Pancreas (tissue), 10 donors: ENCODE results near the gene CMKLR1. TPM values are rescaled to one million over a fixed set of nuclear protein-coding genes. Genes with fewer than 3 reads are reported as not detected.

ENCODE experiments used
- ATAC-seq, 4 donors: fragments of 200-7000 bp; cut with Tn5 transposase; one replicate each; pipeline versions ENCODE4 v1.8.0 to v1.9.1; 2020; ENCODE audit warnings: mild to moderate bottlenecking in 4 of 4, moderate library complexity in 4 of 4
- DNase-seq, 6 donors: peaks; one replicate each; pipeline ENCODE4 v3.0.0-alpha.2; 2020
- FAIRE-seq: peaks from 2 replicates; lab custom pipeline; 2012; peaks lifted over from hg19 to GRCh38; lab: Jason Lieb, UNC
- H3K27ac ChIP-seq, 4 donors: fragments of 200-600 bp; sonication (generic); 1 replicate in 3 of 4; 2 replicates in 1 of 4; pipeline versions ENCODE4 v1.5.0 to v1.8.0; 2020
- H3K27me3 ChIP-seq, 4 donors: fragments of 200-600 bp; one replicate each; pipeline ENCODE4 v1.8.0; 2021
- H3K36me3 ChIP-seq, 3 donors: fragments of 200-600 bp; sonication (generic) in 1 of 3; one replicate each; pipeline versions ENCODE4 v1.5.0 to v1.8.0; 2020 to 2021
- H3K4me1 ChIP-seq, 3 donors: fragments of 200-600 bp; one replicate each; pipeline ENCODE4 v1.8.0; 2021
- H3K4me3 ChIP-seq, 4 donors: fragments of 200-600 bp; sonication (generic) in 2 of 4; one replicate each; pipeline versions ENCODE4 v1.5.0 to v1.8.0; 2020 to 2021
- H3K9me3 ChIP-seq, 4 donors: fragments of 200-600 bp; one replicate each; pipeline ENCODE4 v1.8.0; 2021
- WGBS, 2 donors: extraction: QIAGEN DNeasy Blood & Tissue Kit; methylation state at CpG; one replicate each; pipeline ENCODE4 v1.1.7; 2013; 5-methylcytosine and 5-hydroxymethylcytosine counted together
- intact Hi-C, 3 donors: fragments of 100-400 bp; cut with DNase I; formaldehyde crosslinking; loops; one replicate each; pipeline versions ENCODE4 v1.11.1 to v1.14.2; 2022
- polyA plus RNA-seq, 2 donors: library from polyadenylated mRNA; stranded (reverse); fragments of 200-250 nt; gene quantifications; one replicate each; pipeline ENCODE4 v1.2.3, GENCODE V29; 2013
- total RNA-seq, 6 donors: library from RNA; stranded (reverse); fragmentation: NEBNext Ultra II Directional in 4 of 6; extraction: Animal tissue kit (Norgen Biotek cat#: 25700) in 4 of 6; gene quantifications; one replicate each; pipeline versions ENCODE4 v1.2.1 to v1.2.4, GENCODE V29; 2021 to 2023
- TF ChIP-seq, protein P1 (sequence below), 4 donors: fragments of 200-600 bp; sonication (generic) in 3 of 4; IDR thresholded peaks; one replicate each; pipeline versions ENCODE4 v1.5.0 to v1.8.0; 2021; ENCODE audit warnings: antibody characterized with exemption in 4 of 4
- donor health status: healthy with polysubstance abuse.
- donor health status: DM: no; HTN: no; CAD: no; lungs with moderate emphysema.
- donor health status: DM: no; HTN: no; CAD: no.
- donor health status: control.
- donor health status: control.
- donor health status: Bipolar disorder and iron deficiency.
- donor health status: DM: yes; HTN: yes; CAD: no.
- donor health status: DM: no; HTN: no; CAD: no.
- donor health status: DM: no; HTN: no; CAD: no.
- donor health status: DM: yes; HTN: yes; CAD: no.

CMKLR1 gene
- total and polyA plus RNA-seq, 8 donors, result 0.95 to 7.4 (median 1.4) TPM

GRCh38 chr12:108308395-108309085 lies 30.6 kb downstream of the CMKLR1 start:
- H3K9me3 ChIP-seq, result no peaks in the 10 kb centered on the region
- DNase-seq (no peak), FAIRE-seq (no peak), ATAC-seq (no peak)
- intact Hi-C loops, result no loop called here
- 56 to 63% methylated on average over 10 of the region's 10 CpGs for WGBS, 2 donors
- TF ChIP-seq, protein P1, sequence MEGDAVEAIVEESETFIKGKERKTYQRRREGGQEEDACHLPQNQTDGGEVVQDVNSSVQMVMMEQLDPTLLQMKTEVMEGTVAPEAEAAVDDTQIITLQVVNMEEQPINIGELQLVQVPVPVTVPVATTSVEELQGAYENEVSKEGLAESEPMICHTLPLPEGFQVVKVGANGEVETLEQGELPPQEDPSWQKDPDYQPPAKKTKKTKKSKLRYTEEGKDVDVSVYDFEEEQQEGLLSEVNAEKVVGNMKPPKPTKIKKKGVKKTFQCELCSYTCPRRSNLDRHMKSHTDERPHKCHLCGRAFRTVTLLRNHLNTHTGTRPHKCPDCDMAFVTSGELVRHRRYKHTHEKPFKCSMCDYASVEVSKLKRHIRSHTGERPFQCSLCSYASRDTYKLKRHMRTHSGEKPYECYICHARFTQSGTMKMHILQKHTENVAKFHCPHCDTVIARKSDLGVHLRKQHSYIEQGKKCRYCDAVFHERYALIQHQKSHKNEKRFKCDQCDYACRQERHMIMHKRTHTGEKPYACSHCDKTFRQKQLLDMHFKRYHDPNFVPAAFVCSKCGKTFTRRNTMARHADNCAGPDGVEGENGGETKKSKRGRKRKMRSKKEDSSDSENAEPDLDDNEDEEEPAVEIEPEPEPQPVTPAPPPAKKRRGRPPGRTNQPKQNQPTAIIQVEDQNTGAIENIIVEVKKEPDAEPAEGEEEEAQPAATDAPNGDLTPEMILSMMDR (IDR thresholded peaks at IDR 0.05), result no peak
- H3K36me3 ChIP-seq, result no peaks in the 10 kb centered on the region
- H3K27me3 ChIP-seq, result no peaks in the 10 kb centered on the region
- no peak overlapping the region for H3K27ac ChIP-seq
- peaks cover 4 to 17% (median 4%) of the 10 kb centered on the region in 3 donors for H3K4me1 ChIP-seq
- no peak overlapping the region for H3K4me3 ChIP-seq

DNA sequence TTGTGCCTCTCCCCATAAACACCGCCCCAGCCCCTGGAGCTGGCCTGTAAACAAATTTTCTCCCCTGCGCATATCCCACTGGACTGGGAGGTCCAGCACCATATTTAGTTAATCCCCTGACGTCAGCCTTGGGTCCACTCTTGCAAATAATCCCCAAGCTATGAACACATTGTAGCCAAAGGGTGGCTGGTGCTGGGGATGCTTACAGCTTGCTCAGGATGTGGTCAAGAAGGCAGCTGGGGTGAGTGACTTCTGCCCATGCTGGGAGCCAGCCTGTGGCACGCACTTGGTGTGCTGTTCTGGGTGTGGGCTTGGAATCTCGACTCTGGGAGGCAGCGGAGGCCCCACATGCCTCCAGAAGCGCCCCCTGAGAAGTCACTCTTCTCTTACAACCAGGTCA lies 32.1 kb downstream of the CMKLR1 start:
- DNase-seq, result no peak
- intact Hi-C loops, result no loop called here

GRCh38 chr12:108306506-108306905 lies 32.6 kb downstream of the CMKLR1 start:
- intact Hi-C loops, result no loop called here
- TF ChIP-seq, protein P1 (IDR thresholded peaks at IDR 0.05), result no peak
- 61 to 76% methylated on average over 3 of the region's 3 CpGs for WGBS, 2 donors
- Histone ChIP-seq H3K27me3 (no peaks in the 10 kb centered on the region), H3K27ac (no peak overlapping the region), H3K9me3 (no peaks in the 10 kb centered on the region), H3K36me3 (no peaks in the 10 kb centered on the region), H3K4me1 (peaks cover 4 to 14% (median 9%) of the 10 kb centered on the region in 3 donors), H3K4me3 (no peak overlapping the region)
- DNase-seq, result no peak
- no peak for FAIRE-seq
- ATAC-seq, result no peak

More for the DNA sequence above, 32.1 kb downstream of the CMKLR1 start:
- TF ChIP-seq, protein P1 (IDR thresholded peaks at IDR 0.05), result no peak
- Histone ChIP-seq H3K27ac (no peak overlapping the region), H3K4me1 (peaks cover 4 to 14% (median 9%) of the 10 kb centered on the region in 3 donors), H3K9me3 (no peaks in the 10 kb centered on the region), H3K27me3 (no peaks in the 10 kb centered on the region), H3K4me3 (no peak overlapping the region), H3K36me3 (no peaks in the 10 kb centered on the region)
- ATAC-seq (no peak), FAIRE-seq (no peak)
- 61 to 83% methylated on average over 7 of the region's 7 CpGs for WGBS, 2 donors

DNA sequence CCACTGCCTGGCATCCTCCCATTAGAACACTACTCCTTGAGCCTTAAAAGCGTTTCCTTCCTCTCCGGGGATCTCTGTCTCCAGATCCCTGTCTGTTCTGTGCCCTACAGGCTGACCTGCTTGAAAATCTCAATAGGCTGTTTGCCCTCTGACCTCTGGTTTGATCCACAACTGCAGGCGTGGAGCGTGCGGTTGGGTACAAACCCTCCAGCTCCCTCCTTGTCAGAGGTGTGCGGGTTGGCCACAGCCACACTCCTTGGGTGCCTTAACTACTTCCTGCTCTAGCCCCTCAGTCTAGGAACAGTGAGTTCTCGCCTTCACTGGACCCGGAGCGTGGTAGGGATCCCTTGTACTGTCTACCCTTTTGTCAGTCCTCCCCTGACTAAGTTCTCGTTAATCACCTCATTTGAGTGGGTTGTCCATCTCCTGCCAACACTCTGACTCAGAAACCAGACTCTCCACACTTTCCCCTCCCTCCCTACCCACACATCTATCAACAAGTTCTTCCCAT lies 33.1 kb downstream of the CMKLR1 start:
- H3K4me3 ChIP-seq, result no peak overlapping the region
- WGBS, 2 donors, result 47 to 56% methylated on average over 10 of the region's 10 CpGs
- no peaks in the 10 kb centered on the region for H3K27me3 ChIP-seq
- H3K27ac ChIP-seq, result peak overlapping the region in 2 of 4 donors; percentile 28 to 36
- H3K9me3 ChIP-seq, result no peaks in the 10 kb centered on the region
- ATAC-seq (peak in 1 of 4 donors; percentile 25), DNase-seq (no peak), FAIRE-seq (no peak)
- H3K4me1 ChIP-seq, result peaks cover 4 to 14% (median 9%) of the 10 kb centered on the region in 3 donors
- H3K36me3 ChIP-seq, result no peaks in the 10 kb centered on the region
- intact Hi-C loops, result no loop called here
- TF ChIP-seq, protein P1 (IDR thresholded peaks at IDR 0.05), result no peak

DNA sequence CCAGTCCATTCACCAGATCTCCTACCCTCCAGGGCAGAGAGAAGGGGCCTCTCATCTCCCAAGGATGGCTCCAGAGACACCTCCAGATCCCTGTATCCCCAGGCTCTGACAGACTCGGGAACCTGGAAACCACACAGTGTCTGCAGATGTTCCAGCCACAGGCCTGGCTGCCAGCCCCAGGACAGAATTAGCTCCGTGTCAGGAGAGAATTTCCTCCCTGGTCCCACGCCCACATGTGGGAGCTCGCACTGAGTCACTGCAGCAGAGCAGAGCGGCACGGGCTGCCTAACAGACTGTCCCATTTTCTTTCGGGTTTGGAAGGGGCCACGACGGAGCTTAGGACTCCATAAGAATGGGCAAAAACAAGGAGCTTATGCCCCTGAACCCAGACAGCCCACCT lies 33.6 kb downstream of the CMKLR1 start:
- no peaks in the 10 kb centered on the region for H3K9me3 ChIP-seq
- H3K27me3 ChIP-seq, result no peaks in the 10 kb centered on the region
- no peak overlapping the region for H3K4me3 ChIP-seq
- TF ChIP-seq, protein P1 (IDR thresholded peaks at IDR 0.05), result no peak
- 51 to 60% methylated on average over 9 of the region's 9 CpGs for WGBS, 2 donors
- intact Hi-C loops, result no loop called here
- peak overlapping the region in 3 of 4 donors; percentile 9 to 36 (median 28) for H3K27ac ChIP-seq
- FAIRE-seq (no peak), DNase-seq (peak in 4 of 6 donors; percentile 32 to 56 (median 47)), ATAC-seq (peak in 3 of 4 donors; percentile 32 to 73 (median 59))
- no peaks in the 10 kb centered on the region for H3K36me3 ChIP-seq
- peaks cover 4 to 14% (median 9%) of the 10 kb centered on the region in 3 donors for H3K4me1 ChIP-seq
